NOMO-1 treated with dmso at 0.1 percent for 144 hours (cell line): Measurements from ENCODE around the gene CHST8.
"Not testable (repeated sequence)": the region's sequence is repeated elsewhere in the genome, so short reads cannot be mapped to it uniquely, and the experiment has no call there.

ENCODE experiments used
- DNase-seq: peaks from one replicate; lab custom pipeline; 2025; ENCODE audit not compliant: unreplicated experiment; lab: John Stamatoyannopoulos, UW

Gene CHST8

DNA sequence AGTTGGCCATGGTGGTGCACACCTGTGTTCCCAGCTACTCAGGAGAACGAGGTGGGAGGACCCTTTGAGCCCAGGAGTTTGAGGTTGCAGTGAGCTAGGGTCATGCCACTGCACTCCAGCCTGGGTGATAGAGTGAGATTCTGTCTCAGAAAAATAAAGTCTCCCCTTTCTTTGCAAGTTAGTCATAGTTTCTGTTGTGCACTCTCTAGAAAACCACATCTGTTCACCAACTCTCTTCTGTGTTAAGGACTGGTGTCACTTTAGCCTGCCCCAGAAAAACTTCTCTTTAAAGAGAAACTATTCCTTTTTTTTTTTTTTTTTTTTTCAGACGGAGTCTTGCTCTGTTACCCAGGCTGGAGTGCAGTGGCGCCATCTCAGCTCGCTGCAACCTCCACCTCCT lies 4.9 kb upstream of the CHST8 start:
- no peak for DNase-seq

- DNase-seq: not testable (repeated sequence)
These were observed 3.4 kb upstream of the CHST8 start for GRCh38 chr19:33618363-33618762.

DNA sequence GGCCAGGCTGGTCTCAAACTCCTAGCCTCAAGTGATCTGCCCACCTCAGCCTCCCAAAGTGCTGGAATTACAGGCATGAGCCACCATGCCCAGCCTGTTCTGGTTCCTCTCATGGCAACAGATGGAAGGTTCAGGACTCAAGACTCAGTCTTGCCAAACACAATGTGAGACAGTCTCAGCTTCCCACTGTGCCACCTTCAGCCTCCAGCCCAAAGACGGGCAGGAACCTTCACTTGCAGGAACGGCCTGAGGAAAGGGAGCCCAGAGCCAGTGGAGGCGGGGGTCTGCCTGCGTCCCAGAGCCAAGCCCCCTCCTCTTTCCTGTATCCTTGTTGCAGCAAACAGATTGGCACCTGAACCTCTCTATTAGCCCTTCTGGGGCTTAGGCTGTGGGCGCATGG lies 2.9 kb upstream of the CHST8 start:
- no peak for DNase-seq

DNA sequence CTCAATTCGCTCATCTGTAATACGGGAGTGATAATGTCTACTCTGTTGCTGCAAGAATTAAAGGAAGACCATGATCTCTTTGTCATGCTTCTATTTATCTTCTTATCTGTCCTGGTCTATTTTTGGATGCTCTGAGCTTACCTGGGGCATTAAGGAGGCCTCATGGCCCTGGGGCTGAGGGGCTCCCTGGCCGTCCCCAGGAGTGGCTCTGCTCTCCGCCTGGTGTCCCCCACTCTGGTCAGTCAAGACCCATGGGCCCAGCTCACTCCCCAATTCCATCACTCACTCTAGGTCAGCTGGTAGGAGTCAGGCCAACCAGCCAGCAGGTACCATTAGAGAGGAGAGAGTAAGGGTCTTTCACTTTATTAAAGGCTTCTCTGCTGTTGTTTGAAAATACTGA lies 1.1 kb upstream of the CHST8 start:
- DNase-seq: no peak

- no peak for DNase-seq
These were observed 528 bp upstream of the CHST8 start for GRCh38 chr19:33621065-33621785.

DNA sequence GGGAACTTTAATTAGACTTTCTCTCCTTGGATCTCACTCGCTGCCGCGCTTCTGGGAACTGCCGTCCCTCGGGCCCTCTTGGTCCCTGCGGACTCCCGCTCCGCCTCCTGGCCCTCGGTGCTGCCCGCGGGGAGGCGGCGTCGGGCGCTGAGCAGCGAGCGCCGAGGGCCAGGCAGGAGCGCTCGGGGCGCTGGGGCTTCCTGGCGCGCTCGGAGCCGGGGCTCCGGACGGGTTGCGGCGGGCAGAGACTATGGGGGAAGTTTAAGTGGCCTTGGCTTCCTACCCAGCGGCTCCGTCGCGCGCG lies 704 bp downstream of the CHST8 start:
- DNase-seq: no peak

DNA sequence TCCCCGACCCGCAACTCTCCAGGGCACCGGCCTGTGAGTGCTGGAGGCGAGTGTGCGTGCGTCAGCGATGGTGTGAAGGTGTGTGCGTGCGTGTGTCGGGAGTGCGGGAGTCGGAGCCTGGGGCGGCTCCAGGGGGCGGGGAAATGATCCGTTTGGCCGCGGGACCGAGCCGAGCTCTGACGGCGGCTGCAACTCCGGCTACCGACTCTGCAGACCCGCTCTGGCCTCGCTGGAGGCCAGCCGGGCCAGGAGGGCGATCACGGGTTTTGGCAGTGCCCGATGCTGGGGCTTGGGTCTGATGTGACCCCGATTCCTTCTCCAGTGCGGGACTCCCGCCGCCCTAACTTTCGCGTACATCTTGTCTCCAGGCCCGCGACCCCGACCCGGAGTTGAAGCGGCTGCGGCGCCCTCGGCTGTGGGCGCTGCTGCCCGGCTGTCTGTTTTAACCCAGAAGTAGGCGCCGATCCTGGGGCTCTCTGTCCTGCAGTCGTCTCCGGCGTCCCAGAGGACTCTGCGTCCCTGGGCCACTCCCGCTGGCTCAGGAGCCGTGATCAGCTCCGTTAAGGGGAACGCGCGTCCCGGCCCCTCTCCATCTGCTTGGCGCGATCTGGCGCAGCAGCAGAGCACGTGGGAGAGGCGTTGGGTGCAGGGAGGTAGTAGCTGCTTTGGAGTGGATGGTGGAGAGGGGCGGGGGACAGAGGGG lies 1.2 kb downstream of the CHST8 start:
- no peak for DNase-seq

GRCh38 chr19:33624586-33624985 lies 2.8 kb downstream of the CHST8 start:
- DNase-seq: no peak

DNA sequence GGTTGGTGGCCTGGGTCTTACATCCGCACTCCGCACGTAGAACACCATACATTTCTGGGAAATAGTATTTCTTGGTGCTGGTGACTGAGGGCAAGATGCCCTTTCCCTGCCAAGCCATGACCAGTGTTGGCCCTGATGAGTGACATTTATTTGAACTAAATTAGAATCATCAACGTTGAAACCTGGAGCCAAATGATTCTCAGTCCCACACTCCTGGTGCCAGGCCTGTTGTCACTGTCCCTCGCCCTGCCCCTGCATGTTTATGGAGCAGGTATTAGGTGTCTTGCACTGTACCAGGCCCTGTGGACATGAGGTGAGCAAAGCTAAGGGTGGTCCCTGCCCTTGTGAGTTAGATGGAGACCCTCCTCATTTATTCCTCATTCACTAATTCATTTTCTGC lies 5.8 kb downstream of the CHST8 start:
- DNase-seq: no peak

DNA sequence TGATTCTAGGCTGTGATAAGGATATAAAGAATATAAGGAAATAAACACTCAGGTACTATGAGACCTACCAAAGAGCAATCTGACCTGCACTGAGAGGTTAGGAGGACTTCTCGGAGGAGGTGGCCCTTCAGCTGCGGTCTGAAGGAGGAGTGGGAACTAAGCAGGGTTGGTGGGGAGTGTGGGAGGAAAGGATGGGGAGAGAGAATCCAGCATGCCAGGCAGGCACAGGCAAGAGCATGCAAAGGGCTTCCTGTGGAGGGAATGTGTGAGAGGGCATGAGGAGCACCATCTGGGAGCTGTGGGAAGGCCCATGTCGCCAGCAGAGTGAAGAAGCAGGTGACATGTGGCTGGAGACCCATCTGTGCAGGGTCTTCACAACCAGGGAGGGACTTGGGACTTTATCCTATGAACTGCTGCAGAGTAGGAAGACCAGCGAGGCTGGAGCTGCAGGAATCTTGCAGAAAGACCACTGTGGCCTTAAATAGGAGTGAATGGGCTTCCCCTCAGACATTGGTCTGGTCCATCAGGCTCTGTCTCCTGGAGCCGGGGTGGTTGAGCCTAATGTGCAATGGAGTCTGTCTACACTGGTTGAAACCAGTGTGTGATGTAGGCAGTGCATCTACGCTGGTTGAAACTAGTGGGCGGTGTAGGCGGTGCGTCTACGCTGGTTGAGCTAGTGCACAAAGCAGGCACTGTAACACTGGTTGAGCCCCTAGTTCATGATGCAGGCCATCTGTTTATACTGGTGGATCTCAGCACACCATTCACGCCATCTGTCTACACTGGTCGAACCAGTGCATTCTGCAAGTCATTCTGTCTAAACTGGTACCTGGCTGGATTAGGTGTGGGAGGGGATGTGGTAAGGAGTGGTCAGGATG lies 6.4 kb downstream of the CHST8 start:
- no peak for DNase-seq

GRCh38 chr19:33628921-33629825 lies 7.4 kb downstream of the CHST8 start:
- no peak for DNase-seq

- no peak for DNase-seq
These were observed 8.1 kb downstream of the CHST8 start for GRCh38 chr19:33629826-33630375.

DNA sequence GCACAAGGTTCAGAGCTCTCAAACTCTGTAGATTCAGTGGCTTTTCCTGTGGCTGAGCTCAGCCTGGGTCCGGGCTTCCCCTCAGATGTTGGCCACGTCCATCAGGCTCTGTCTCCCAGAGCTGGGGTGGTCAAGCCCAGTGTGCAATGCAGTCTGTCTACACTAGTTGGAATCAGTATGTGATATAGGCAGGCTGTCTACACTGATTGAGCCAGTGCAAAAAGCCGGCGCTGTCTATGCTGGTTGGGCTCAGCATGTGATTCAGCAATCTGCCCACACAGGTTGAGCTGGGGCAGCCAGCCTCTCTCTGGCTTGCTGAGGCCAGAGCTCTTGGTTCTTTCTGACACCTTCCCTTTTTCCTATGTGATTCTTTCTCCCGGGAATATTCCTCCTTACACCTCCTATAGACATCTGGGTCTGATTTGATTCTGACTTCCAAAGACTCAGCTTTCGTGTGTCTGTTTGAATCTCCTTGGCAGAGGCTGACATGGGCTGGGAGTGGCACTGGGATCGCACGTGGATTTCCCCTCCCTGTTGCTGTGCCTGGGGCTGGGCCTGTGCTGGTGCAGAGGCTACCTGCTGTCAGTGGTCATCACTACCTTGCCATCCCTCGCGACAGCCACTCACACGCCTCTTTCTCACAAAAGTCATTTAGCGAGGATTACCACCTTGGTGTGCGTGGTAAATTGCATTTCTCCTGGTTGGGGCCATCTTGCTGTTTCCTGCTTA lies 9.3 kb downstream of the CHST8 start:
- no peak for DNase-seq

- no peak for DNase-seq
These were observed 9.8 kb downstream of the CHST8 start for GRCh38 chr19:33631609-33631973.

GRCh38 chr19:33634361-33635091 lies 12.8 kb downstream of the CHST8 start:
- DNase-seq: no peak

- no peak for DNase-seq
These were observed 16.6 kb downstream of the CHST8 start for GRCh38 chr19:33638167-33639034.

GRCh38 chr19:33639035-33639681 lies 17.4 kb downstream of the CHST8 start:
- no peak for DNase-seq

- no peak for DNase-seq
These were observed 19.0 kb downstream of the CHST8 start for GRCh38 chr19:33640773-33641172.
